ENCODE measurements around the gene NUB1.

The NUB1 gene

GRCh38 chr7:151314401-151314800, 27.2 kb upstream of the NUB1 start:
- DNase-seq, result no peak

GRCh38 chr7:151315038-151315655, 26.5 kb upstream of the NUB1 start:
- peak; percentile 74 for DNase-seq

GRCh38 chr7:151316896-151317295, 24.7 kb upstream of the NUB1 start:
- DNase-seq, result no peak

- DNase-seq, result no peak
These were observed 23.7 kb upstream of the NUB1 start for GRCh38 chr7:151317936-151318335.

- DNase-seq, result no peak
These were observed 22.4 kb upstream of the NUB1 start for GRCh38 chr7:151319189-151319588.

- DNase-seq, result no peak
These were observed 21.3 kb upstream of the NUB1 start for GRCh38 chr7:151320263-151320845.

GRCh38 chr7:151321341-151321740, 20.3 kb upstream of the NUB1 start:
- no peak for DNase-seq

- DNase-seq, result no peak
These were observed 18.7 kb upstream of the NUB1 start for GRCh38 chr7:151322906-151323305.

- no peak for DNase-seq
These were observed 14.6 kb upstream of the NUB1 start for GRCh38 chr7:151327022-151327421.

- DNase-seq, result no peak
These were observed 14.0 kb upstream of the NUB1 start for GRCh38 chr7:151327659-151328058.

GRCh38 chr7:151330181-151330580, 11.4 kb upstream of the NUB1 start:
- no peak for DNase-seq

- DNase-seq, result no peak
These were observed 11.0 kb upstream of the NUB1 start for GRCh38 chr7:151330661-151331060.

GRCh38 chr7:151334628-151335027, 7.0 kb upstream of the NUB1 start:
- no peak for DNase-seq

- no peak for DNase-seq
These were observed 5.4 kb upstream of the NUB1 start for GRCh38 chr7:151336027-151336708.

GRCh38 chr7:151337346-151337745, 4.3 kb upstream of the NUB1 start:
- no peak for DNase-seq

- DNase-seq, result no peak
These were observed 2.8 kb upstream of the NUB1 start for GRCh38 chr7:151338809-151339208.

GRCh38 chr7:151339651-151340382, 1.8 kb upstream of the NUB1 start:
- no peak for DNase-seq

GRCh38 chr7:151340794-151341356, 737 bp upstream of the NUB1 start:
- no peak for DNase-seq

- DNase-seq, result no peak
These were observed 562 bp downstream of the NUB1 start for GRCh38 chr7:151342102-151342646.

- no peak for DNase-seq
These were observed 1.2 kb downstream of the NUB1 start for GRCh38 chr7:151342811-151343210.

GRCh38 chr7:151343516-151343915, 1.9 kb downstream of the NUB1 start:
- DNase-seq, result no peak

GRCh38 chr7:151345576-151346469, 4.2 kb downstream of the NUB1 start:
- DNase-seq, result no peak

Data from activated naive CD4-positive, alpha-beta T cell treated with Interleukin-2 at 50 U/mL for 16 hours (primary cell).